Measurements from ENCODE around the gene TMEM52B.
A peak's percentile ranks its signal among the peaks of the same experiment; 100 is the strongest.

TMEM52B gene

DNA sequence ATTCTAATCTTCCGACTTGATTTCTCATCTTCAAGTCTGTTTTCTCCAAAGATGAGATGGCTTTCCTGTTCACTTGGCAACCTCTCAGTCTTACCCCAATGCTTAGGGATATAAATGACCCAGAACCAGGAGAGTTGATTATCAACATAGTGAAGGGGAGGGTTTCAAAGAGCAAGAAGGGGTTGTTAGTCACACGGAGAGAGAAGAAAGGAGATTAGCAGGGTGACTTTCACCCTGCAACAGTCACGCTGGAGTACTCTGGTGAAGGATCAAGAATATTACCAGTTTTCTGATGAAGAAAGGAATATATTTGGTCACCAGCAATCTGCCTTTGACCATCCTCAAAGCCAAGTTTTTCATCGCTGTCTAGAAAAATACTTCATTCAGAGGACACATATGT is at the start of gene TMEM52B:
TMEM52B (plus strand) TSS at position 212 of the 400 bp plus-strand sequence. CDS start 543 bp downstream, outside the sequence.
- no peak for DNase-seq (ENCODE audit: low spot score)

DNA sequence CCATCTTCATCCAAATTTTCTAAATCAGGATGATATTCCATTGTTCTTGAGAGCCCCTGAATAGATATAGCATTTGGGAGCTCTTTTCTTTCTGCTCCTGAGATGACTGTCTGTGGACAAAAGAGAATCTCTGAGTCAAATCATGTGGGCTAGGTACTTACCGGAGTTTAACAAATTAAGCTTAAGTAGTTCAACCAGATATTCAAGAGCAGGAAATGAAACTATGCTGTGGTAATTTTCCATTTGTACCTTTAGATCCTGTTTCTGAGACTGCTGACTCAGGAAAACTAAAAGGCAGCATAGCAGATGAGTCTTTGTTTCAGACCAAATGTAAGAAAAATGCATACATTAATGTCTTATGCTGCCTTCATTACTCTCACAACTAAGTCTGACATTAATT is 48.8 kb upstream of the TMEM52B start, which contains the start of gene CLEC7A:
CLEC7A (minus strand) TSS at position 158 of the 400 bp plus-strand sequence; CDS start at position 41, 117 bp downstream.
- DNase-seq (ENCODE audit: low spot score), result peak; percentile 42

DNA sequence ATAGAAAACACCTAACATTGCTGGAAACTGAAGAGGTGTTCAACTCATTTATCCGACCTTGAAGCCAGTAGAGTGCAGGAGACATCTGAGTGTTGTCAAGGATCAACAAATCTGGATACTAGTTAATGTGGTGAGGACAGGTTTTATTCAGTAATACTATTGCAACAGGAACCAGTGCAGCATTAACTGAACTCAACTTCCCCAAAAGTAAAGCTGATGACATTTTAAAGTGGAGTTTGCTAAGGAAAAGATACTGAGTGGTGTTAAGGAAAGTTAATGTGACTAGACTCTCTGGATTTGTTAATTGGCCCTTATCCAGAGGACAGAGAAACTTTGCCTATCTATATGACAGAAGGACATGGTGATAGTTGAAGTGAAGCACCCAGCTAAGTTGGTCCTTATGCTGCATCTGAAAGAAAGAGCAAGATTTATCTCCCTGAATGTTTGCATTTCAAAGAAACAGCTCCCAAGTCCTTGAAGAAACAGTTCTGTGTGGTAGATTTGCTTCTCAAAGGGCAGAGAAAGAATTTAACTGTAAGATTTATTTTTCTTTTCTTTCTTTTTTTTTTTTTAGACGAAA is 47.6 kb upstream of the TMEM52B start:
- DNase-seq (ENCODE audit: low spot score), result no peak

DNA sequence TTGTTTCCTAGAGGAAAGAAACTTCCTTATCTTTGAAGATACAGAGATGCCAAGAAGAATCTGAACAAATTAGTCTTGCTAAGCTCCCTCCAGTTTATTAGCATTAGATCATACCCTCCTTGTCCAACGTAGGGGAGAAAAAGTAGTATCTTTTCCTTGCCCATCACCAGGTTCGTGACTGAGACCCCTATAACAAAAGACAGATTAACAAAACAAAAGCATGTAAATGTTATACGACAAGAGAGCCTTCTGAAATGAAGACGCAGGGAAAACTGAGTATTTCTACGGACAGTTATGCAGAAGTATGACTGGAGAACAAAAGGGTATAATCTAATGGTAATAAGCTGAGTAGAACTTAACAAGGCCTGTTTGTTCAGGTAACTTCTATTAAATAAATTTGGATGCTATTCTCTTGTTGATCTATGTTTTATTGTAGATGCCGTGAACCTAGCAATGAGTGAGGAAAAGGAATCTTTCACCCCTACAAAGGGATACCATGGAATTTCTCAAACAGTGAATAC is 45.9 kb upstream of the TMEM52B start:
- DNase-seq (ENCODE audit: low spot score), result no peak

DNA sequence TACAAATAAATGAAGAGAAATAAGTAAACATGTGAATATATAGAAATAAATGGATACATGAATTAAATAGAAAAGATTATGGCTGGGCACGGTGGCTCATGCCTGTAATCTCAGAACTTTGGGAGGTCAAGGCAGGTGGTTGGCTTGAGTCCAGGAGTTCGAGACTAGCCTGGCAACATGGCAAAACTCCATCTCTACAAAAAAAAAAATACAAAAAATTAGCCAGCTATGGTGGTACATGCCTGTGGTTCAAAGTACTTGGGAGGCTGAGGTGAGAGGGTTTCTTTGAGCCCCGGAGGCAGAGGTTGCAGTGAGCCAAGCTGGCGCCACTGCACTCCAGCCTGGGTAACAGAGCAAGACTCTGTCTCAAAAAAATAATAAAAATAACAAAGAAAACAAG is 43.7 kb upstream of the TMEM52B start:
- no peak for DNase-seq (ENCODE audit: low spot score)

DNA sequence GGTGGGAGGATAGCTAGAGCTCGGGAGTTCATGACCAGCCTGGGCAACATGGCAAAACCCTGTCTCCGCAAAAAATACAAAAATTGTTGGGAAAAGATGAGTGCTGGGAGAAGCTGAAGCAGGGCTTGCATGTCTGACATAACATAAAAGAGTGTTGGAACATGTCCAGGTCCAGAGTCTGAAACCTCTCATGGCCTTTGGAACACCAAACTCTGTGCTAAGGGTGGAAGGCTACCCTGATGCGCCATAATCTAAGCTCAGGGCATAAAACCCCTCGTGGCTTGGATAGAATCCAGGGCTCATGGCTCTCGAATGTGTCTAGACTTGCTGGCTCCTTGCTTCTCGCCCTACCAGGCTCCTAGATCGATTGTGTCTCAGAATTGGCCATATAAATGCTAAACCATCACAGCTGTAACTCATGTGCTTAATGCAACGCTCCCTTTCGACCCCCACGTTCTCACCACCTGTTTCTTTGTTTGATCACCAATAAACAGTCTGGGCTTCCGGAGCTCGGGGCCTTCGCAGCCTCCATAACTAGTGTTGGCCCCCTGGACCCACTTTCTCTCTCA is 42.1 kb upstream of the TMEM52B start:
- DNase-seq (ENCODE audit: low spot score), result no peak

DNA sequence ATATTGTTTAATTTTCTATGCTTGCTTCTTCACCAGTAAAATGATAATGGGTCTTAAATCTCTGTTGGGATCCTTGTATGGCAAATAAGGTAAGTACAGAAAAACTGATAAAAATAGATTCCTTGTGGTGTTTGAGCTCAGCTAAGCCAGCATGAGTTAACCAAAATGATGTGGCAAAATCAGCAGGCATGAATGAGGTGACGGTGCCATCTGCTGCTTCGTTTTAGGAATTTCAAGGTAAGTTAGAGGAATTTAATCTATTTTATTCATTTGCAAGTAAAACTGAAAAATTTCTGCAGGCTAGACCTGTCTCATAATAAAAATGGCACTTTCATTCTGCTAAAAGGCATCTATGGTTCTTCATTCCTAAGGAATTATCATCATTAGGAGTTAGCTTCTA is 38.8 kb upstream of the TMEM52B start:
- peak; percentile 44 for DNase-seq (ENCODE audit: low spot score)

DNA sequence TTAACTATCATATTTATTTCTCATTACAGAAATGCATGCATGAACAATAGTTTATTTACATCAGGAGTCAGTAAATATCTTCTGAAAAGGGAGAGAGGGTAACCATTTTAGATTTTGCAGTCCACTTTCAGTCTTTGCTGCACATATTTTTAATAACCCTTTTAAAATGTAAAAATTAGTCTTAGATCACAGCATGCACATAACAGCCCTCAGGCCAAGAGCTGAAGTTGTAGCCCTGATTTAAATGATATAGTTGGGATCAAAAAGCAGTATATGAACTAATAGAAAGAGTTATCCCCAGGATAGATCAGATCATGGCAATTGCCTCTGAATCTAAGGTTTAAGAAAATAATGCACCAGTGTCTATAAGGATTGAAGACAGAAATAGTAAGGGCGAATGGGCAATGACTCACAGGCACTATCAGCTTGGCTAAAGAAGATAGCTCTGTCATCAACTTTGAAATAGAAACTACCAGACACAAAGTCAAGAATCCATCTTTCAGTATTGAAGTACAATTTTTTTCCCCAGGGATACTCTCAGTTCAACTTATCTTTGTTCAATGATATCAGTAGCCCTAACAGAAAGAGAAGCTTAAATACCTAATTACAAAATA is 35.7 kb upstream of the TMEM52B start:
- DNase-seq (ENCODE audit: low spot score), result no peak

DNA sequence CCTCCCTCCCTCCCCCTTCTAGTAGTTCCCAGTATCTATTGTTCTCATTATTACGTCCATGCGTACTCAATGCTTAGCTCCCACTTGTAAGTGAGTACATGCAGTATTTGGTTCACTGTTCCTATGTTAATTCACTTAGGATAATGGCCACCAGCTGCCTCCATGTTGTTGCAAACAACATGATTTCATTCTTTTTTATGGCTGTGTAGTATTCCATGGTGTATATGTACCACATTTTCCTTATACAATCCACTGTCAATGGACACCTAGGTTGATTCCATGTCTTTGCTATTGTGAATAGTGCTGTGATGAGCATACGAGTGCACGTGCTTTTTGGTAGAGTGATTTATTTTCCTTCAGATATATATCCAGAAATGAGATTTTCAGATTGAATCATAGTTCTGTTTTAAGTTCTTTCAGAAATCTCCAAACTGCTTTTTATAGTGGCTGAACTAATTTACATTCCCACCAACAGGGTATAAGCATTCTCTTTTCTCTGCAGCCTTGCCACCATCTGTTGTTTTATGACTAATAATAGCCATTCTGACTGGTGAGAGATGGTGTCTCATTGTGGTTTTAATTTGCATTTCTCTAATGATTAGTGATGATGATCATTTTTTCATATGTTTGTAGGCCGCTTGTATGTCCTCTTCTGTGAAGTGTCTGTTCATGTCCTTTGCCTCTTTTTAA is 31.0 kb upstream of the TMEM52B start:
- peak; percentile 36 for DNase-seq (ENCODE audit: low spot score)

DNA sequence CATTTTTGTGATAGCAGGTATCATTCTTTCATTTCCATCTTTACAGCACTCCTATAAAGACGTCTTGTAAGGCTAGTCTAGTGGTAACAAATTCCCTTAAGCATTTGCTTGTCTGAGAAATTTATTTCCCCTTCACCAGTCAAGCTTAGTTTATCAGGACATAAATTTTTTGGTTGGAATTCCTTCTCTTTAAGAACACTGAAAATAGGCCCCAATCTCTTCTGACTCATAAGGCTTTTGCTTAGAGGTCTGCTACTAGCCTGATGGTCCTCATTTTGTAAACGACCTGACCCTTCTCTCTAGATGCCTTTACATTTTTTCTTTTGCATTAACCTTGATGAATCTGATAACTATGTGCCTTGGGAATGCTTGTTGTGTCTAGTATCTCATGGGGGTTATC is 27.2 kb upstream of the TMEM52B start:
- no peak for DNase-seq (ENCODE audit: low spot score)

DNA sequence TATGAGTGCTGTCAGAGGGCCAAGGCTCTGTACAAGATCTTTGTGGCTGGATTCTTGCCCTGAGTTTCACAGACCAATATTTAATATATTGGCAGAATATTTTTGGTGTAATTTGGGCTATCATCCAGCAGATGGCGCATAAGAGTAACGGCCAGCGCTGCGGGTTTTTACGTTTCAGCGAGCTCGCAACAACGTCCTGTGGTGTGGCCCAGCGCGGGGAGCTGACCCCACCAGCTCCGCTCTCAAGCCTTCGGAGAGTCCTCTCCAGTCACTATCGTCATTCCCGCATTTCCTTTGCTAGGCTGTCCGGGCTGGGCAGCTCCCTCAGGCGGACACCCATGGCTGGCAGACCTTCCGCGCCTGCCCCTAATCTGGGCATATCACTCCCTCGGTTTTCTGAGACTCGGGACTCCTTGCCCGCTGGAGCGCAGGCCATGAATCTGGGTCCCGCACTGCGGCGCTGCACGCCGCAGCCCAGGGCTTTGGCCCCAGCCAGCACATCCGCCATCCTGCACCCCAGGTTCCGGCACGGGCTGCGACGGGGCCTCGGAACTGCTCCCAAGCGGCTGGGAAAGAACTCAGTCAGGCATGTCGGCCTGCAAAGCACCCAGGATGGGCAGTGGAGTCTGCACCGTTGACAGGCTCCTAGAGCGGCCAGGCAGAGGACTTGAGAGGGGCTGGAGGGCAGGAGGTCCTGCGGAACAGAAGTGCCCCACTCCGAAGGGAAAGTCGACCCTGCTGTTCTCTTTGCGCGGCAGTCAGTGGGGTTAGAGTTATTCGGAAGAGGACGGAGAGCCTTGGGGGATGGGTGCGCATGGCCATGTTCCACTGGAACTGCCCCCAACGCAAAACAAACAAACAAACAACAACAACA is 25.3 kb upstream of the TMEM52B start:
- peak; percentile 62 for DNase-seq (ENCODE audit: low spot score)

DNA sequence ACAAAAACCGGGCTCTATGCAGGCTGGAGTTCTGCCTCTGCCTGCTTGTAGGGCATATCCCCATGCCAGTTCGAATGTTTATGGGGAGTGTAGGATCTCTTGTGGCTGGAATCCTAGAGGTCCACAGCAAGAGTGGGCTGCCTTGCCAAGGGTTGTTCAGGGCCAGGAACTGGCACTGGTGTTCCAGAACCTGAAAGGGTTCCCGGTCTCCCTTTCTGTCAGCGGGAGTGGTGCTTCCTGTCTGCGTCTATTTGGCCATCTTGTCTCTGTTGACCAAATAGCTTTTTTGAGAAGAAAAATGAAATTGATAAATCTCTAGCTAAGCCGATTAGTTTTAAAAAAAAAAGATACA is 24.7 kb upstream of the TMEM52B start:
- no peak for DNase-seq (ENCODE audit: low spot score)

DNA sequence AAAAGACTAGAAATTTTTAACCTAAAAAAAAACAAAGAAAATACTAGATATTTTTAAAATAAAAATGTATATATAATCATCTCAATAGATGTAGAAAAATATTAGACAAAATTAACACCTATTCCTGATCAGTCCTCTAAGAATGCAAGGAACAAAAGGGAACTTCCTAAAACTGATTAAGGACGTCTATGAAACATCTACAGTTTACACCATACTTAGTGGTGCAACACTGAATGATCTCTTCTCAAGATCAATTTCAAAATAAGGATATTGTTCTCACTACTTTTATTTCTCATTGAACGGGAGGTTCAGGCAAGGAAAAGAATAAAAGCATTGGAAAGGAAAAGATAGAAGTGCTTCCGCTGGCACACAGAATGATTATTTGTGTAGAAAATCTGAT is 22.9 kb upstream of the TMEM52B start:
- DNase-seq (ENCODE audit: low spot score), result no peak

DNA sequence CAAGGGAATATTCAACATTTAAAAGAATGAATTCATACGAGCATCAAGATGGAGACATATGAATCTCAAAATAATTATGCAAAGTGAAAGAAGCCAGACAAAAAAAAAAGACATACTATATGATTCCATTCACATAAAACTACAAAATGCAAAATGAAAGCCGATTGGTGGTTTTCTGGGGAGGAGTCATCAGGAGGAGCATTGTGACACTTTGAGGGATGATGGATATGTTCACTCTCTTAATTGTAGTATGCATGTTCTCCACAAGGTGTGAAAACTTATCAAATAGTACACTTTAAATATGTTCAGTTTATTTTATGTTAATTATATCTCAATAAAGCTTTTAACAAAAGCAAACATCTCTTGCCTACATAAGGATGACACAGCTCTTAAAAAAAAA is 20.4 kb upstream of the TMEM52B start:
- no peak for DNase-seq (ENCODE audit: low spot score)

DNA sequence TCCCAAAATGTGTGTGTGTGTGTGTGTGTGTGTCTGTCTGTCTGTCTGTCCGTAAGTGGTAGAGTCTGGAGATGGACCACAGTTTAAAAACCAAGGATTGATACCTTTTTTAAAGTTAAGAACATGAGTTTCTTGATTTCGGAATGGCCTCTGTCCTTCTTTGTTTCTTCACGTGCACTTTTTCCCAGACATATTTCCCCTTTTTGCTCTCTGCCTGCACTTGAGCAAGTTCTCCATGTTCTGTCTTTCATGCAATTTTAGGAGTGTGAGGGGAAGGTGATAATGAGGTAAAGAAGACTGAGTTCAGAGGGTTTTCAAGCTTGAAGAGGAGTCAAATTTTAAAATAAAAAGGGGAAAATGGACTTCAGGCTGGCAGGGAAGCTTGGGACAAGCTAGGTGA is 19.6 kb upstream of the TMEM52B start:
- DNase-seq (ENCODE audit: low spot score), result no peak

DNA sequence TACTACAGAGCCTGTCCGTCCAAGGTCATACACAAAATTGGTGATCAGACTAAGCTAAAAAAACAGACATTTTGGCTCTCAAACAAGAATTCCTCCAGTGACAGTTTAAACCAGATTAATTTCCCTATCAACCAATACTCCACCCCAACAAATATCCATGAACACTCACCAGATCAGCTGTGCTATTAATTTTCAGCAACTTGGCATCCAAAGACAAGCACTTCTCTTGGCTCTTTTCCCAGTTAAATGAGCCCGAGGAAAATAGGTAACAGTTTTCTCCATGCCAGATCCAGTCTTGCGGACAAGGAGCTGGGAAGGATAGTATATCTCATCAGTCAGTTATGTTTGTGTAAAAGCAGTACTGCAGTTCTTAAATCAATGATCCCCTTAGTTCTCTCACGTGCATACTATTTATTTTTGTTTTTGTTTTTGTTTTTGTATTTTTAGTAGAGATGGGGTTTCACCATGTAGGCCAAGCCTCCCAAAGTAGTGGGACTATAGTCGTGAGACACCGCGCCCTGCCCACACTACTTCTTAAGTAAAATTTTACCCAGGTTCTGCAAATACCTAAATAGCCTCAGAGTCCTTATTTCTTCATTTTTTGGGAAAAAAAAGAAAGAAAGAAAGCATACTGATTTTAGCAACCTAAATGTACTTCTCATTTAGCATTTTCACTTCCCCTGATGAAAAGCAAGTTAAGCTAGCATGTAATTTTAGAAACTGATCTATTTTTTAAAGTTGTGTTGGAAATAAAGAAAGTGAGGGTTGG is 18.0 kb upstream of the TMEM52B start:
- DNase-seq (ENCODE audit: low spot score), result no peak

DNA sequence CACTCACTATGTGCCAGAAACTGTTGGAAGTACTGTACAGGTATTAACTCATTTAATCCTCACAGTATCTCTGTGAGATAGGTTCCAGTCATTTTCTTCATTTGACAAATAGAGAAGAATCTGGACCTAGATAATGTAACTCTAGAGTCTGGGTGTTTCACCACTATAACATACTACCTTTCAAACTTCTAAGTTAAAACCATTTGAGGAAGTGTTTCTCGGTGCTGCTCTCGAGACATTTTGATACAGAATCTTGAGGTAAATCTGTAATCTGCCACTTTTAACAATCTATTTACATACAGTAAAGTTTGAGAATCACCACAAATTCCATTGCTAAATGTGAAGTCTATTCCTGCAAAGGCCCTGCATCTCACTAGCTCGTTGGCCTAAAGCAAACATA is 15.7 kb upstream of the TMEM52B start:
- no peak for DNase-seq (ENCODE audit: low spot score)

DNA sequence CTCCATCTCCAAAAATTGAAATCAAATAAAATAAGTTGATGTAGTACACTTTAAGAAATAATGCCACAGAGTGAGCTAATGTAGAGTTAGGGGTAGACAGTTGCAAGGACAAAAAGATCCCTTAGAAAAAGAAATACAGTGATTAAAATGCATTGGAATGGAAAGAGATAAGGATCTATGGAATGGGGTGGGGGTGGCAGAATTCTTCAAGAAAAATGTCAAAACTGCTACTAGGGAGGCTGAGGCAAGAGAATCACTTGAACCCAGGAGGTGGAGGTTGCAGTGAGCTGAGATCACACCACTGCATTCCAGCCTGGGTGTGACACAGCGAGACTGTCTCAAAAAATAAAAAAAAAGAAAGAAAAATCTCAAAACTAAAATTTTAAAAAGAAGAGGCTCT is 13.4 kb upstream of the TMEM52B start:
- DNase-seq (ENCODE audit: low spot score), result no peak

DNA sequence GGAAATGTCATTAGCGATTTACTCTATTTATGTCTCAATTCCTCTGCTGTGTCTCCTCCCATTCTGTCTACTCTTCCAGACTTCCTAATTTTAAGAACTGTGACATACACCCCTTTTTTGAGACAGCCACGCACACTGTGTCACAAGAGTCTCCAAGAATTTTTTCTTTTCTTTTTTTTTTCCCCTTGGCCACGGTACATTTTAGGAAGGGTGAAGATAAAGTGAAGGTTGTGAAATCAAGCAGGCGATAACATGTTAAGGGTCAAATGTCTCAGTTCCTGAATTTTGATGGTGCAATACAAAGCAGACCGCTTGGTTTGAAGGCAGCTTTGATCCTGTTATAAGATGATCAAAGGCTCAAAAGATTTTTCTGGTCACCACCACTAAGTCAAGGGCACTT is 11.2 kb upstream of the TMEM52B start:
- DNase-seq (ENCODE audit: low spot score), result no peak

DNA sequence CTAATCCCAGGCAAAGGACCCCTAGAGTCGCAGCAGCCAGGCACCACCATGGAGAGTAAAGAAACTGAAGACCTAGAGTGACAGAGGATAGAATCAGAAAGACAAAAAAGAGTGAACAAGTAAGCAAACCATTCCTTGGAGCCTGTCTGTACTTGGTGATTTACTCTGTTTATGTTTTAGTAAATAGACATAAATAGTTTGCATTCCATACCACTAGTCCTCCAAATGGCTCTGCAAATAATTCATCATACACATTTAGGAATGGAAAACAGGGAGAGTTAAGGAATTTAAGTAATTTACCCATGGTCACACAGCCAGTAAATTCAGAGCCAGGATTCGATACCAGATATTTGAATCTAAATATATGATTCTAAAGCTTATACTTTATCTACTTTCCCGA is 9.7 kb upstream of the TMEM52B start:
- DNase-seq (ENCODE audit: low spot score), result no peak

DNA sequence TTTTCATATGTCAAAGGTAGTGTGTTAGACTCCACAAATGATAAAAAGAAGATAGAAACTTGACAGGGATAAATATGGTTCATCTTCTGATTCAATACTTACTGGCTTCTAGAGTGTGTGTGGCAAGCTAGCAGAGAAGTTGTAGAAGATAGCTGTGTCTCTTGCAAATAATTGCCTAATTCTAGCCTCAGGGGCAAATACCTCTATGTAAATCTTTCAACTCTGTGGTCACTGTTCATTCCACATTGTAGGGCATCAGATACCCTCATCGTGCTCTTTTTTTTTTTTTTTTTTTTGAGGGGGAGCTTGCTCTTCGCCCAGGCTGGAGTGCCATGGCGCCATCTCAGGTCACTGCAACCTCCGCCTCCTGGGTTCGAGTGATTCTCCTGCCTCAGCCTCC is 8.6 kb upstream of the TMEM52B start:
- no peak for DNase-seq (ENCODE audit: low spot score)
